Hepatocyte (in vitro differentiated cells): Measurements from ENCODE around the gene MS4A7. TPM values are rescaled to one million over a fixed set of nuclear protein-coding genes. Genes with fewer than 3 reads are reported as not detected.

Source experiments
- DNase-seq: peaks from one replicate; pipeline ENCODE4 v3.0.0-alpha.2; 2016; ENCODE audit warnings: low spot score
- H2AFZ ChIP-seq: fragments of 200-600 bp; sonication (generic); 2 replicates; pipeline ENCODE4 v1.6.0; 2016; ENCODE audit warnings: antibody characterized with exemption, mild to moderate bottlenecking
- H3K27ac ChIP-seq: fragments of 200-600 bp; sonication (generic); 2 replicates; pipeline ENCODE4 v1.5.1; 2016; ENCODE audit warnings: mild to moderate bottlenecking
- H3K27me3 ChIP-seq: fragments of 200-600 bp; sonication (generic); 2 replicates; pipeline ENCODE4 v1.6.1; 2016
- H3K36me3 ChIP-seq: fragments of 200-600 bp; sonication (generic); replicated peaks from 2 replicates; pipeline ENCODE4 v1.5.1; 2016; ENCODE audit warnings: low read depth; ENCODE audit not compliant: insufficient read depth
- H3K4me1 ChIP-seq: fragments of 200-600 bp; sonication (generic); 2 replicates; pipeline ENCODE4 v1.5.1; 2016; ENCODE audit warnings: mild to moderate bottlenecking, moderate library complexity; ENCODE audit not compliant: insufficient read depth
- H3K4me2 ChIP-seq: fragments of 200-600 bp; sonication (generic); 2 replicates; pipeline ENCODE4 v1.6.0; 2016
- H3K4me3 ChIP-seq: fragments of 200-600 bp; sonication (generic); 2 replicates; pipeline ENCODE4 v1.5.1; 2016; ENCODE audit warnings: mild to moderate bottlenecking
- H3K79me2 ChIP-seq: fragments of 200-600 bp; sonication (generic); 2 replicates; pipeline ENCODE4 v1.6.0; 2017; ENCODE audit warnings: mild to moderate bottlenecking
- H3K9me2 ChIP-seq: fragments of 200-600 bp; sonication (generic); replicated peaks from 2 replicates; pipeline ENCODE4 v1.6.0; 2017; ENCODE audit warnings: mild to moderate bottlenecking; ENCODE audit not compliant: insufficient read depth
- H3K9me3 ChIP-seq: fragments of 200-600 bp; sonication (generic); 2 replicates; pipeline ENCODE4 v1.5.1; 2016; ENCODE audit warnings: low read depth, mild to moderate bottlenecking
- H4K20me1 ChIP-seq: fragments of 200-600 bp; sonication (generic); 2 replicates; pipeline ENCODE4 v1.6.0; 2016; ENCODE audit warnings: mild to moderate bottlenecking; ENCODE audit not compliant: insufficient read depth, poor library complexity, severe bottlenecking
- CTCF ChIP-seq: fragments of 200-600 bp; sonication (generic); IDR thresholded peaks from 2 replicates; pipeline ENCODE4 v1.5.1; 2016; ENCODE audit warnings: antibody characterized with exemption, mild to moderate bottlenecking; ENCODE audit not compliant: poor library complexity
- EZH2 ChIP-seq: fragments of 200-600 bp; sonication (generic); IDR thresholded peaks from 2 replicates; pipeline ENCODE4 v1.6.1; 2016; ENCODE audit warnings: antibody characterized with exemption, mild to moderate bottlenecking, borderline replicate concordance
- EZH2phosphoT487 ChIP-seq: fragments of 200-600 bp; sonication (generic); IDR thresholded peaks from one replicate; pipeline ENCODE4 v1.6.1; 2018; ENCODE audit warnings: antibody characterized with exemption, mild to moderate bottlenecking, low read depth, moderate library complexity; ENCODE audit not compliant: unreplicated experiment, severe bottlenecking
- WGBS: methylation state at CpG from one replicate; pipeline ENCODE4 v1.1.6; 2016; ENCODE audit warnings: low lambda C conversion rate; ENCODE audit errors: missing lambda C conversion rate; 5-methylcytosine and 5-hydroxymethylcytosine counted together
- polyA plus RNA-seq: library from polyadenylated mRNA; unstranded; fragments of >200 nt; fragmentation: Nextera tagmentation; extraction: Ambion mirVana; gene quantifications from 2 replicates; pipeline ENCODE4 v1.2.1, GENCODE V29; 2016
- total RNA-seq: library from RNA; depleted of rRNA; stranded (reverse); fragments of >200 nt; gene quantifications from 2 replicates; pipeline ENCODE4 v1.2.3, GENCODE V29; 2014

Gene MS4A7
- total and polyA plus RNA-seq, 2 experiments from 2014 or later, result 0.60 to 1.8 TPM

- Histone ChIP-seq H3K4me3 (no peak overlapping the region), H3K4me1 (no peaks in the 10 kb centered on the region), H3K36me3 (no peaks in the 10 kb centered on the region), H2AFZ (no peak overlapping the region), H3K27me3 (no peaks in the 10 kb centered on the region), H4K20me1 (no peaks in the 10 kb centered on the region), H3K4me2 (no peak overlapping the region), H3K9me3 (no peaks in the 10 kb centered on the region), H3K9me2 (no peaks in the 10 kb centered on the region), H3K79me2 (no peaks in the 10 kb centered on the region), H3K27ac (no peak overlapping the region)
- no peak for TF ChIP-seq EZH2
- TF ChIP-seq CTCF, result no peak
- no peak for TF ChIP-seq EZH2phosphoT487
- no peak for DNase-seq
- 81% methylated on average over 2 of the region's 2 CpGs for WGBS
Observed at GRCh38 chr11:60347084-60347797, 31.1 kb upstream of the MS4A7 start.

GRCh38 chr11:60348116-60348515 is 30.2 kb upstream of the MS4A7 start:
- WGBS, result 49% methylated on average over 2 of the region's 2 CpGs
- no peak overlapping the region for H2AFZ ChIP-seq
- no peaks in the 10 kb centered on the region for H3K79me2 ChIP-seq
- no peaks in the 10 kb centered on the region for H3K9me2 ChIP-seq
- no peaks in the 10 kb centered on the region for H3K9me3 ChIP-seq
- no peak overlapping the region for H3K4me3 ChIP-seq
- no peak overlapping the region for H3K4me2 ChIP-seq
- TF ChIP-seq CTCF (no peak), EZH2phosphoT487 (no peak), EZH2 (no peak)
- H3K36me3 ChIP-seq, result no peaks in the 10 kb centered on the region
- no peak for DNase-seq
- H3K4me1 ChIP-seq, result no peaks in the 10 kb centered on the region
- H3K27ac ChIP-seq, result no peak overlapping the region
- H4K20me1 ChIP-seq, result no peaks in the 10 kb centered on the region
- H3K27me3 ChIP-seq, result no peaks in the 10 kb centered on the region

- 76% methylated on average over 1 of the region's 1 CpG for WGBS
- TF ChIP-seq EZH2phosphoT487 (no peak), CTCF (no peak), EZH2 (no peak)
Observed at GRCh38 chr11:60349990-60350389, 28.3 kb upstream of the MS4A7 start.

More at GRCh38 chr11:60349990-60350389, 28.3 kb upstream of the MS4A7 start:
- Histone ChIP-seq H3K27me3 (no peaks in the 10 kb centered on the region), H3K79me2 (no peaks in the 10 kb centered on the region), H3K36me3 (no peaks in the 10 kb centered on the region), H4K20me1 (no peaks in the 10 kb centered on the region), H3K4me1 (no peaks in the 10 kb centered on the region), H3K9me2 (no peaks in the 10 kb centered on the region), H3K27ac (no peak overlapping the region), H3K4me2 (no peak overlapping the region), H2AFZ (no peak overlapping the region), H3K4me3 (no peak overlapping the region), H3K9me3 (no peaks in the 10 kb centered on the region)
- DNase-seq, result no peak
